ENCODE measurements around the gene ODF2L.

The ODF2L gene

GRCh38 chr1:86387916-86388627 lies 8.1 kb downstream of the ODF2L start:
- no peaks in the 10 kb centered on the region for H3K27me3 ChIP-seq (ENCODE audit: insufficient read depth, poor library complexity, severe bottlenecking)
- H3K4me3 ChIP-seq (replicated peaks; ENCODE audit: insufficient read depth, low read length), result no peak overlapping the region
- TF ChIP-seq SPI1 (IDR thresholded peaks at IDR 0.05; ENCODE audit: borderline replicate concordance, low read depth) (no peak), POLR2AphosphoS5 (IDR thresholded peaks at IDR 0.05; ENCODE audit: low read depth) (no peak), GABPA (IDR thresholded peaks at IDR 0.05; ENCODE audit: low read depth) (no peak), CTCF (IDR thresholded peaks at IDR 0.05; ENCODE audit: insufficient read depth, low read length) (no peak), REST (IDR thresholded peaks at IDR 0.05; ENCODE audit: insufficient replicate concordance, low read depth) (no peak)
- H3K27ac ChIP-seq (replicated peaks), result no peak overlapping the region
- no peak for DNase-seq (ENCODE audit: low read depth in 1 of 2, low spot score in 1 of 2)

GRCh38 chr1:86382878-86383277 lies 13.2 kb downstream of the ODF2L start:
- TF ChIP-seq REST (IDR thresholded peaks at IDR 0.05; ENCODE audit: insufficient replicate concordance, low read depth) (no peak), GABPA (IDR thresholded peaks at IDR 0.05; ENCODE audit: low read depth) (no peak), SPI1 (IDR thresholded peaks at IDR 0.05; ENCODE audit: borderline replicate concordance, low read depth) (no peak), CTCF (IDR thresholded peaks at IDR 0.05; ENCODE audit: insufficient read depth, low read length) (no peak), POLR2AphosphoS5 (IDR thresholded peaks at IDR 0.05; ENCODE audit: low read depth) (no peak)
- no peak for DNase-seq (ENCODE audit: low read depth in 1 of 2, low spot score in 1 of 2)

GRCh38 chr1:86381223-86381622 lies 14.9 kb downstream of the ODF2L start:
- DNase-seq (ENCODE audit: low read depth in 1 of 2, low spot score in 1 of 2), result no peak
- Histone ChIP-seq H3K4me3 (replicated peaks; ENCODE audit: insufficient read depth, low read length) (no peak overlapping the region), H3K27ac (replicated peaks) (no peak overlapping the region), H3K27me3 (ENCODE audit: insufficient read depth, poor library complexity, severe bottlenecking) (no peaks in the 10 kb centered on the region)
- TF ChIP-seq SPI1 (IDR thresholded peaks at IDR 0.05; ENCODE audit: borderline replicate concordance, low read depth) (no peak), REST (IDR thresholded peaks at IDR 0.05; ENCODE audit: insufficient replicate concordance, low read depth) (no peak), POLR2AphosphoS5 (IDR thresholded peaks at IDR 0.05; ENCODE audit: low read depth) (no peak), CTCF (IDR thresholded peaks at IDR 0.05; ENCODE audit: insufficient read depth, low read length) (no peak), GABPA (IDR thresholded peaks at IDR 0.05; ENCODE audit: low read depth) (no peak)

More at GRCh38 chr1:86382878-86383277, 13.2 kb downstream of the ODF2L start:
- H3K4me3 ChIP-seq (replicated peaks; ENCODE audit: insufficient read depth, low read length), result no peak overlapping the region
- H3K27me3 ChIP-seq (ENCODE audit: insufficient read depth, poor library complexity, severe bottlenecking), result no peaks in the 10 kb centered on the region
- H3K27ac ChIP-seq (replicated peaks), result no peak overlapping the region

Measured in HL-60 (cell line).